IMR-90 (cell line): ENCODE results near the gene RGL1. TPM values are rescaled to one million over a fixed set of nuclear protein-coding genes. Genes with fewer than 3 reads are reported as not detected.
A peak's percentile ranks its signal among the peaks of the same experiment; 100 is the strongest.

Experiments used
- ATAC-seq: fragments of 200-7000 bp; cut with Tn5 transposase; 2 replicates; pipeline ENCODE4 v1.9.1; 2020; ENCODE audit warnings: low read depth, mild to moderate bottlenecking, moderate library complexity
- BruUV-seq: library from RNA; stranded (reverse); fragments of 400-500 nt; replicated peaks from 2 replicates; lab custom pipeline; 2021; lab: Mats Ljungman, UMichigan
- CTCF ChIA-PET: fragments of 300-600 bp; formaldehyde crosslinking; extraction: SDS; loops from one replicate; lab custom pipeline; 2021; ENCODE audit warnings: antibody characterized with exemption; lab: Yijun Ruan, JAX
- POLR2A ChIA-PET: fragments of 300-600 bp; sonication (Branson Sonifier 250); formaldehyde crosslinking; loops from one replicate; lab custom pipeline; 2022; ENCODE audit warnings: antibody characterized with exemption; ENCODE audit not compliant: unreplicated experiment; lab: Charles Lee
- DNase-seq: peaks from one replicate; pipeline ENCODE4 v3.0.0; 2013
- H2AFZ ChIP-seq: replicated peaks from 2 replicates; pipeline ENCODE3; 2013; ENCODE audit warnings: low read length, mild to moderate bottlenecking; ENCODE audit not compliant: poor library complexity
- H2AK5ac ChIP-seq: 2 replicates; pipeline ENCODE4 v1.6.1; 2013; ENCODE audit warnings: low read depth, low read length, inconsistent platforms
- H2AK9ac ChIP-seq: replicated peaks from 2 replicates; pipeline ENCODE3; 2013; ENCODE audit warnings: mild to moderate bottlenecking, low read depth, low read length, moderate library complexity; ENCODE audit not compliant: poor library complexity
- H2BK120ac ChIP-seq: 2 replicates; pipeline ENCODE4 v1.6.1; 2013; ENCODE audit warnings: low read depth, low read length, inconsistent platforms
- H2BK15ac ChIP-seq: 3 replicates; pipeline ENCODE4 v1.6.1; 2013; ENCODE audit warnings: low read depth, low read length, inconsistent platforms
- H2BK20ac ChIP-seq: 2 replicates; pipeline ENCODE4 v1.6.1; 2013; ENCODE audit warnings: low read depth, mild to moderate bottlenecking, inconsistent platforms, low read length, moderate library complexity
- H2BK5ac ChIP-seq: 2 replicates; pipeline ENCODE4 v1.6.1; 2013; ENCODE audit warnings: mild to moderate bottlenecking, low read depth, low read length, inconsistent platforms; ENCODE audit not compliant: poor library complexity, severe bottlenecking
- H3K14ac ChIP-seq: replicated peaks from 2 replicates; pipeline ENCODE4 v1.6.1; 2013; ENCODE audit warnings: low read depth, low read length, inconsistent platforms
- H3K18ac ChIP-seq: 2 replicates; pipeline ENCODE4 v1.6.1; 2013; ENCODE audit warnings: low read depth, low read length, control low read depth
- H3K23ac ChIP-seq: 2 replicates; pipeline ENCODE4 v1.6.1; 2013; ENCODE audit warnings: low read depth, low read length, inconsistent platforms
- H3K27ac ChIP-seq: 2 replicates; pipeline ENCODE4 v1.5.1; 2013; ENCODE audit warnings: mild to moderate bottlenecking, control low read depth, low read length; ENCODE audit not compliant: insufficient read depth
- H3K27me3 ChIP-seq: 2 replicates; pipeline ENCODE4 v1.6.1; 2013; ENCODE audit warnings: low read length; ENCODE audit not compliant: control insufficient read depth, insufficient read depth
- H3K36me3 ChIP-seq: 2 replicates; pipeline ENCODE4 v1.6.1; 2013; ENCODE audit warnings: low read length, mixed read lengths; ENCODE audit not compliant: control insufficient read depth, insufficient read depth
- H3K4ac ChIP-seq: 2 replicates; pipeline ENCODE4 v1.6.1; 2013; ENCODE audit warnings: low read depth, low read length, inconsistent platforms
- H3K4me1 ChIP-seq: 2 replicates; pipeline ENCODE4 v1.6.1; 2013; ENCODE audit warnings: low read length, mixed read lengths; ENCODE audit not compliant: control insufficient read depth, insufficient read depth
- H3K4me2 ChIP-seq: 2 replicates; pipeline ENCODE4 v1.6.1; 2013; ENCODE audit warnings: low read depth, mild to moderate bottlenecking, control low read depth, low read length, moderate library complexity
- H3K4me3 ChIP-seq: 2 replicates; pipeline ENCODE4 v1.5.1; 2013; ENCODE audit warnings: low read depth, mild to moderate bottlenecking, control low read depth, low read length, moderate library complexity; ENCODE audit not compliant: insufficient read depth
- H3K56ac ChIP-seq: 2 replicates; pipeline ENCODE4 v1.6.1; 2013; ENCODE audit warnings: low read length, inconsistent platforms; ENCODE audit not compliant: insufficient read depth; ENCODE audit errors: extremely low read depth
- H3K79me1 ChIP-seq, 2 experiments: 2 replicates each; pipeline ENCODE4 v1.6.1; 2013; ENCODE audit warnings: low read length in 2 of 2, inconsistent platforms in 1 of 2, low read depth in 1 of 2
- H3K9ac ChIP-seq: 2 replicates; pipeline ENCODE4 v1.6.1; 2013; ENCODE audit warnings: low read depth, low read length, control low read depth
- H3K9me1 ChIP-seq: 2 replicates; pipeline ENCODE4 v1.6.1; 2013; ENCODE audit warnings: low read length, inconsistent platforms; ENCODE audit not compliant: insufficient read depth
- H3K9me3 ChIP-seq: 2 replicates; pipeline ENCODE4 v1.6.1; 2013; ENCODE audit warnings: low read length; ENCODE audit not compliant: control insufficient read depth, insufficient read depth
- H4K20me1 ChIP-seq: 2 replicates; pipeline ENCODE4 v1.6.1; 2013; ENCODE audit warnings: low read length, inconsistent platforms; ENCODE audit not compliant: insufficient read depth
- H4K5ac ChIP-seq: 2 replicates; pipeline ENCODE4 v1.6.1; 2013; ENCODE audit warnings: mild to moderate bottlenecking, low read depth, low read length, control low read depth
- H4K8ac ChIP-seq, 2 experiments: 2 replicates each; pipeline ENCODE4 v1.6.1; 2013; ENCODE audit warnings: low read depth in 2 of 2, low read length in 2 of 2, control low read depth in 1 of 2, inconsistent platforms in 1 of 2
- H4K91ac ChIP-seq: 2 replicates; pipeline ENCODE4 v1.6.1; 2013; ENCODE audit warnings: low read depth, low read length, inconsistent platforms; ENCODE audit not compliant: insufficient read depth
- ELK1 ChIP-seq: fragments of 150-350 bp; IDR thresholded peaks from 2 replicates; pipeline ENCODE4 v1.6.1; 2016; ENCODE audit warnings: low read depth, mild to moderate bottlenecking, low read length, moderate library complexity, borderline replicate concordance
- MAFK ChIP-seq: IDR thresholded peaks from 2 replicates; pipeline ENCODE4 v1.6.1; 2012; ENCODE audit warnings: low read depth, low read length, improper control_type of control experiment
- WGBS, 2 experiments: methylation state at CpG; one replicate each; pipeline versions ENCODE4 v1.1.5 to v1.1.7; 2013; ENCODE audit warnings: missing lambda C conversion rate in 2 of 2; ENCODE audit not compliant: insufficient read length in 1 of 2; ENCODE audit errors: extremely low coverage in 2 of 2; 5-methylcytosine and 5-hydroxymethylcytosine counted together
- dilution Hi-C: fragments of 300-500 bp; cut with HindIII; formaldehyde crosslinking; loops from one replicate; pipeline ENCODE4 v1.14.3; 2018; ENCODE audit warnings: low sequenced_read_pairs; ENCODE audit not compliant: unreplicated experiment
- in situ Hi-C: fragments of 300-500 bp; cut with MboI; formaldehyde crosslinking; loops from 3 replicates; pipeline ENCODE4 v1.14.3; 2019; ENCODE audit warnings: low sequenced_read_pairs, inconsistent platforms, mixed read lengths
- intact Hi-C: fragments of 100-400 bp; cut with micrococcal nuclease; formaldehyde crosslinking; loops from 2 replicates; pipeline ENCODE4 v1.10.0; 2022
- polyA plus RNA-seq, 3 experiments: library from polyadenylated mRNA; depleted of rRNA; stranded (reverse); fragments of >200 nt; gene quantifications; 2 replicates each; pipeline ENCODE4 v1.2.3, GENCODE V29; 2012; ENCODE audit warnings: low replicate concordance in 1 of 3
- total RNA-seq: library from RNA; depleted of rRNA; stranded (reverse); fragments of >200 nt; gene quantifications from 2 replicates; pipeline ENCODE4 v1.2.3, GENCODE V29; 2012

The RGL1 gene
- total and polyA plus RNA-seq, 2 of the 4 experiments (the other 2 are of a cell fraction) = 4.7 to 7.5 TPM

GRCh38 chr1:183807549-183808168 is 2.7 kb downstream of the RGL1 start:
- Histone ChIP-seq H3K4ac (peak overlapping the region; percentile 50), H3K14ac (peak overlapping the region; percentile 37; the same call in 1 of the 2 replicates), H2BK20ac (peak overlapping the region; percentile 16; the same call in 1 of the 2 replicates), H4K5ac (no peak overlapping the region), H2BK15ac (no peak overlapping the region; the same call in 1 of the 3 replicates), H2BK120ac (0 out of 2 replicates have a peak overlapping the region, but pooled peaks have one; percentile 32), H3K79me1 (peaks cover 3 to 43% of the 10 kb centered on the region in 2 experiments; a peak in 2 of 4 replicates), H3K56ac (no peak overlapping the region), H3K27ac (no peak overlapping the region), H4K91ac (no peak overlapping the region), H3K9ac (no peak overlapping the region), H3K36me3 (no peaks in the 10 kb centered on the region), H4K8ac (no peak overlapping the region), H2AFZ (no peak overlapping the region), H3K4me1 (peaks cover 10% of the 10 kb centered on the region), H3K4me2 (peak overlapping the region; percentile 24; the same call in 1 of the 2 replicates), H3K9me3 (no peaks in the 10 kb centered on the region), H3K18ac (no peak overlapping the region), H3K27me3 (no peaks in the 10 kb centered on the region), H2AK5ac (peak overlapping the region; percentile 44; the same call in 1 of the 2 replicates), H4K20me1 (peaks cover 13% of the 10 kb centered on the region; the same call in 1 of the 2 replicates), H3K9me1 (peaks cover 9% of the 10 kb centered on the region), H2BK5ac (no peak overlapping the region), H3K4me3 (no peak overlapping the region), H3K23ac (peak overlapping the region; percentile 54), H2AK9ac (no peak overlapping the region)
- peak; percentile 87 for DNase-seq
- ChIA-PET CTCF (interaction anchor here (1.1 kb wide), 1 partner anchor 108 kb away, joined by 3 read pairs; no protein-coding TSS in a partner anchor), POLR2A (no interaction called here)
- dilution Hi-C loops = no loop called here
- BruUV-seq = no TSS peak
- peak; percentile 28; the same call in 1 of the 2 replicates for ATAC-seq
- intact Hi-C loops = loop anchor here (5.0 kb wide), 1 partner anchor 150 kb away; no protein-coding TSS in a partner anchor
- WGBS, 2 experiments = 83% methylated on average over 1 of the region's 2 CpGs; no CpG with 5 or more reads in 1 of the 2 experiments
- in situ Hi-C loops = no loop called here
- TF ChIP-seq MAFK (peak; percentile 52; the same call in 1 of the 2 replicates), ELK1 (no peak)
